Parathyroid adenoma (tissue), 2 donors: ENCODE results near the gene PSD.

ENCODE experiments used
- H2AFZ ChIP-seq: fragments of 300-600 bp; sonication (generic); one replicate; pipeline ENCODE4 v1.7.0; 2017; ENCODE audit warnings: antibody characterized with exemption, mild to moderate bottlenecking
- H3K27ac ChIP-seq: fragments of 300-600 bp; sonication (generic); one replicate; pipeline ENCODE4 v1.7.0; 2017
- H3K27me3 ChIP-seq: fragments of 300-600 bp; sonication (generic); one replicate; pipeline ENCODE4 v1.7.0; 2017; ENCODE audit warnings: low read length; ENCODE audit not compliant: control insufficient read depth, insufficient read depth
- H3K36me3 ChIP-seq: fragments of 300-600 bp; sonication (generic); one replicate; pipeline ENCODE4 v1.7.0; 2017; ENCODE audit warnings: low read length; ENCODE audit not compliant: control insufficient read depth, insufficient read depth
- H3K4me1 ChIP-seq: fragments of 300-600 bp; sonication (generic); one replicate; pipeline ENCODE4 v1.7.0; 2017; ENCODE audit warnings: control low read depth
- H3K4me2 ChIP-seq: fragments of 300-600 bp; sonication (generic); one replicate; pipeline ENCODE4 v1.7.0; 2017; ENCODE audit warnings: low read length
- H3K4me3 ChIP-seq: fragments of 300-600 bp; sonication (generic); one replicate; pipeline ENCODE4 v1.7.0; 2017; ENCODE audit warnings: low read depth, low read length
- H3K79me2 ChIP-seq: fragments of 300-600 bp; sonication (generic); one replicate; pipeline ENCODE4 v1.7.0; 2017; ENCODE audit warnings: control low read depth
- H3K9ac ChIP-seq: fragments of 300-600 bp; sonication (generic); one replicate; pipeline ENCODE4 v1.7.0; 2017; ENCODE audit warnings: mild to moderate bottlenecking
- H3K9me3 ChIP-seq: fragments of 300-600 bp; sonication (generic); one replicate; pipeline ENCODE4 v1.7.0; 2017; ENCODE audit warnings: low read length; ENCODE audit not compliant: control insufficient read depth
- TF ChIP-seq, protein P1 (sequence below): fragments of 300-600 bp; sonication (generic); IDR thresholded peaks from one replicate; pipeline ENCODE4 v1.7.0; 2017; ENCODE audit warnings: antibody characterized with exemption, mild to moderate bottlenecking
- donor health status: primary hyperparathyroidism.

The PSD gene

DNA sequence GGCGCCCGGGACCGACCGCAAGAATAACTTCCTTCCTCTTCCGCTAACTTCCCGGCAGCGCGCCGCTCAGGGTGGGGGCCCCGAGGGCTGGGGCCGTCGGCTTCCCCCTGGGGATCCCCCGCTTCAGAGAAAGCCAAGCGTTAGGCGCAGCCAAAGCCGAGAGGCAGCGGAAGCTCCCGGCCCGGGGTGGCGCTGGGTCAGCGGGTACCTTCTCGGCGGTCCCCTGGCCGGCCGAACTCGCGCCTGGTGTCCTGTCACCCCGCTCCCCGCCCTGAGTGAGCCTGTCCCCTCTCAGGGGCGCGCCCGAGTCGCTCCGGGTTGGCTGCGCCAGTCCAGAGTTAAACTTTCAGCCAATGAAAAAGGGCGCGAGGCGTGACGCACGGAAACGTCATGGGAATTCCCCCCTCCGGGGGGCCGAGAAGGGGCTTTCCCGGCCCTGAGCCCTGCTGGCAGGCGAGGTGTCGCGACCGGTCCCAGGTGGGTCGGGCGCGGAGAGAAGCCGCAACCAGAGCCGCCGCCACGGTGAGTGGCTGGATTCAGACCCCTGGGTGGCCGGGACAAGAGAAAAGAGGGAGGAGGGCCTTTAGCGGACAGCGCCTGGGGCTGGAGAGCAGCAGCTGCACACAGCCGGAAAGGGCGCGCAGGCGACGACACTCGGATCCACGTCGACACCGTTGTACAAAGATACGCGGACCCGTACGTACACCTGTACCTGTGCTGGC lies 24.3 kb downstream of the PSD start:
- Histone ChIP-seq H3K27me3 (no peaks in the 10 kb centered on the region), H3K4me2 (peak overlapping the region; percentile 89), H3K9ac (no peak overlapping the region), H3K79me2 (no peaks in the 10 kb centered on the region), H3K9me3 (no peaks in the 10 kb centered on the region), H2AFZ (peak overlapping the region; percentile 84), H3K4me3 (peak overlapping the region; percentile 69), H3K4me1 (peaks cover 4% of the 10 kb centered on the region), H3K27ac (peak overlapping the region; percentile 81), H3K36me3 (no peaks in the 10 kb centered on the region)
- TF ChIP-seq, protein P1, sequence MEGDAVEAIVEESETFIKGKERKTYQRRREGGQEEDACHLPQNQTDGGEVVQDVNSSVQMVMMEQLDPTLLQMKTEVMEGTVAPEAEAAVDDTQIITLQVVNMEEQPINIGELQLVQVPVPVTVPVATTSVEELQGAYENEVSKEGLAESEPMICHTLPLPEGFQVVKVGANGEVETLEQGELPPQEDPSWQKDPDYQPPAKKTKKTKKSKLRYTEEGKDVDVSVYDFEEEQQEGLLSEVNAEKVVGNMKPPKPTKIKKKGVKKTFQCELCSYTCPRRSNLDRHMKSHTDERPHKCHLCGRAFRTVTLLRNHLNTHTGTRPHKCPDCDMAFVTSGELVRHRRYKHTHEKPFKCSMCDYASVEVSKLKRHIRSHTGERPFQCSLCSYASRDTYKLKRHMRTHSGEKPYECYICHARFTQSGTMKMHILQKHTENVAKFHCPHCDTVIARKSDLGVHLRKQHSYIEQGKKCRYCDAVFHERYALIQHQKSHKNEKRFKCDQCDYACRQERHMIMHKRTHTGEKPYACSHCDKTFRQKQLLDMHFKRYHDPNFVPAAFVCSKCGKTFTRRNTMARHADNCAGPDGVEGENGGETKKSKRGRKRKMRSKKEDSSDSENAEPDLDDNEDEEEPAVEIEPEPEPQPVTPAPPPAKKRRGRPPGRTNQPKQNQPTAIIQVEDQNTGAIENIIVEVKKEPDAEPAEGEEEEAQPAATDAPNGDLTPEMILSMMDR = peak; percentile 97

DNA sequence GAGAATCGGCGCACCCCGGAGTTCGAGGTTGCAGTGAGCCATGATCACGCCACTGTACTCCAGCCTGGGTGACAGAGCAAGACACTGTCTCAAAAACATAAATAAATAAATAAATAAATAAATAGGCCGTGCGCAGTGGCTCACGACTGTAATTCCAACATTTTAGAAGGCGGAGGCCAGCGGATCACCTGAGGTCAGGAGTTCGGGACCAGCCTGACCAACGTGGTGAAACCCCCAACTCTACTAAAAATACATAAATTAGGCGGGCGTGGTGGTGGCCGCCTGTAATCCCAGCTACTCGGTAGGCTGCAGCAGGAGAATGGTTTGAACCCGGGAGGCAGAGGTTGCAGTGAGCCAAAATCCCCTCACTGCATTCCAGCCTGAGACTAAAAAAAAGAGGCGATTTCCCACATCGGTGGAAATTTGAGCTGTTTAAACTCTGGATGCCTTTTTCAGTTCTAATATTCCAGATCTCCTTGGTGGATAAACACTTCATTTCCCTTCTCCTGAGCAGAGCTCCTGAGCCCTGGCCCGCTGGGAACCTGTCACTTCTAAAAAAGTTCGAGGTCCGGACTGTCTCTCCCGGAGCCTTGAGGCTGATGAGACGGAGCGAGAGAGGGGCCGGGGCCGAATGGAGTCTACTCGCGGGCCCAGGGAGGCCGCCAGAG lies 25.0 kb downstream of the PSD start:
- Histone ChIP-seq H2AFZ (peak overlapping the region; percentile 84), H3K27ac (peak overlapping the region; percentile 81), H3K4me3 (peak overlapping the region; percentile 69), H3K79me2 (no peaks in the 10 kb centered on the region), H3K9ac (no peak overlapping the region), H3K36me3 (no peaks in the 10 kb centered on the region), H3K9me3 (no peaks in the 10 kb centered on the region), H3K27me3 (no peaks in the 10 kb centered on the region), H3K4me1 (peaks cover 4% of the 10 kb centered on the region), H3K4me2 (peak overlapping the region; percentile 89)
- TF ChIP-seq, protein P1 = no peak

DNA sequence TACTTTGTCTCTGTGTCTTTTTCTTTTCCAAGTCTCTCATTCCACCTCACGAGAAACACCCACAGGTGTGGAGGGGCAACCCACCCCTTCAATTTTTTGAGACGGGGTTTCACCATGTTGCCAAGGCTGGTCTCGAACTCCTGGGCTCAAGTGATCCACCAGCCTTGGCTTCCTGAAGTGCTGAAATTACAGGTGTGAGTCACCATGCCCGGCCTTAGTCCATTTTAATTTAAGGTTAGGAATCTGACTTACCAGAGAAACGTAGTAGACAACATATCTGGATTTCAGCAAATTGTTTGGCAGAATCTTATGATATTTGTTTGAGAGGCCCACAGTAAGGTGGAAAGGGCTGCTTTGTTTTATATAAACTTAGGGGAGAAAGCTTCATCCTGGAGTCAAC lies 26.3 kb downstream of the PSD start:
- Histone ChIP-seq H3K4me2 (no peak overlapping the region), H3K9ac (no peak overlapping the region), H3K27me3 (no peaks in the 10 kb centered on the region), H3K79me2 (no peaks in the 10 kb centered on the region), H3K4me3 (no peak overlapping the region), H3K27ac (no peak overlapping the region), H3K9me3 (no peaks in the 10 kb centered on the region), H2AFZ (no peak overlapping the region), H3K4me1 (peaks cover 4% of the 10 kb centered on the region), H3K36me3 (no peaks in the 10 kb centered on the region)
- TF ChIP-seq, protein P1 = no peak

DNA sequence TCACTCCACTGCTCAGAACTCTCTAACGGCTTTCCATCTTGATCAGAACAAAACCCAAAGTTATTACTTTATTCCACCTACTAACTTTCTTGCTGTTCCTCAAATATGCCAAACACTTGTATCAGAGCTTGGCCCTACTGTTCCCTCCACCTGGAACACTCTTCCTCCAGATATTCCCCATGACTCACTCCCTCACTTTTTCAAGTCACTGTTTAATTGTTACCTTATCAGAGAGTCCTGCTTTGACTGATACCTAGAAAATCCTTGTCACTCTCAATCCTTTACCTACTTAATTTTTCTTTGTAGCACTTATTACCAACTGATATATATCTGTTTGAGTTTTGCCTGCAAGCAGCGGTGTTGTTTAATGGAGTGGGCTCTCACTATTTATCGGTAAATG lies 28.7 kb downstream of the PSD start:
- H3K9me3 ChIP-seq = no peaks in the 10 kb centered on the region
- H3K9ac ChIP-seq = no peak overlapping the region
- H3K36me3 ChIP-seq = no peaks in the 10 kb centered on the region
- no peak overlapping the region for H2AFZ ChIP-seq
- H3K4me1 ChIP-seq = no peaks in the 10 kb centered on the region
- no peak overlapping the region for H3K27ac ChIP-seq
- TF ChIP-seq, protein P1 = no peak
- H3K27me3 ChIP-seq = no peaks in the 10 kb centered on the region
- H3K4me3 ChIP-seq = no peak overlapping the region
- H3K4me2 ChIP-seq = no peak overlapping the region
- no peaks in the 10 kb centered on the region for H3K79me2 ChIP-seq
